HEK293 (cell line): ENCODE results near the gene TUBB8.

ENCODE experiments used
- CTCF ChIP-seq: fragments of 450-650 bp; formaldehyde crosslinking; IDR thresholded peaks from 2 replicates; pipeline ENCODE4 v1.5.1; 2016; ENCODE audit warnings: missing biosample characterization, missing genetic modification characterization
- REST ChIP-seq: fragments of 450-650 bp; formaldehyde crosslinking; IDR thresholded peaks from 2 replicates; pipeline ENCODE4 v1.5.1; 2016; ENCODE audit warnings: missing biosample characterization, missing genetic modification characterization
- SALL2 ChIP-seq: fragments of 450-650 bp; formaldehyde crosslinking; IDR thresholded peaks from 2 replicates; pipeline ENCODE4 v1.5.0; 2017; ENCODE audit warnings: missing biosample characterization, mild to moderate bottlenecking, missing genetic modification characterization, borderline replicate concordance
- SCRT1 ChIP-seq: fragments of 450-650 bp; formaldehyde crosslinking; IDR thresholded peaks from 2 replicates; pipeline ENCODE4 v1.5.1; 2016; ENCODE audit warnings: missing biosample characterization, missing genetic modification characterization, borderline replicate concordance
- YY1 ChIP-seq: fragments of 450-650 bp; formaldehyde crosslinking; IDR thresholded peaks from 2 replicates; pipeline ENCODE4 v1.5.1; 2018; ENCODE audit warnings: missing biosample characterization, missing genetic modification characterization
- ZBTB21 ChIP-seq: fragments of 450-650 bp; formaldehyde crosslinking; IDR thresholded peaks from 2 replicates; pipeline ENCODE4 v1.5.1; 2017; ENCODE audit warnings: missing biosample characterization, missing genetic modification characterization
- ZNF175 ChIP-seq: fragments of 450-650 bp; formaldehyde crosslinking; IDR thresholded peaks from 2 replicates; pipeline ENCODE4 v1.5.1; 2016; ENCODE audit warnings: missing biosample characterization, missing genetic modification characterization
- ZNF280D ChIP-seq: fragments of 450-650 bp; formaldehyde crosslinking; IDR thresholded peaks from 2 replicates; pipeline ENCODE4 v1.5.1; 2016; ENCODE audit warnings: missing biosample characterization, missing genetic modification characterization
- ZNF311 ChIP-seq: fragments of 450-650 bp; formaldehyde crosslinking; IDR thresholded peaks from 2 replicates; pipeline ENCODE4 v1.5.1; 2017; ENCODE audit warnings: missing biosample characterization, missing genetic modification characterization, borderline replicate concordance
- ZNF433 ChIP-seq: fragments of 450-650 bp; formaldehyde crosslinking; IDR thresholded peaks from 2 replicates; pipeline ENCODE4 v1.5.1; 2016; ENCODE audit warnings: missing biosample characterization, missing genetic modification characterization, low read depth
- ZNF658 ChIP-seq: fragments of 450-650 bp; formaldehyde crosslinking; IDR thresholded peaks from 2 replicates; pipeline ENCODE4; 2016; ENCODE audit warnings: missing biosample characterization, missing genetic modification characterization
- ZNF660 ChIP-seq: fragments of 450-650 bp; IDR thresholded peaks from 2 replicates; pipeline ENCODE4 v1.5.1; 2018; ENCODE audit warnings: missing biosample characterization, mild to moderate bottlenecking, missing genetic modification characterization

GRCh38 chr10:83930-84530, 34.9 kb upstream of the TUBB8 start:
- TF ChIP-seq CTCF (no peak), ZNF311 (no peak), ZNF660 (no peak), ZNF280D (tag by site-specific recombination) (no peak), ZNF433 (no peak), REST (tag by site-specific recombination) (no peak), ZBTB21 (tag by site-specific recombination) (no peak), ZNF175 (tag by site-specific recombination) (no peak), YY1 (no peak), SALL2 (no peak), SCRT1 (tag by site-specific recombination) (no peak), ZNF658 (no peak)
